Measurements from ENCODE around the gene TFF3.

DNA sequence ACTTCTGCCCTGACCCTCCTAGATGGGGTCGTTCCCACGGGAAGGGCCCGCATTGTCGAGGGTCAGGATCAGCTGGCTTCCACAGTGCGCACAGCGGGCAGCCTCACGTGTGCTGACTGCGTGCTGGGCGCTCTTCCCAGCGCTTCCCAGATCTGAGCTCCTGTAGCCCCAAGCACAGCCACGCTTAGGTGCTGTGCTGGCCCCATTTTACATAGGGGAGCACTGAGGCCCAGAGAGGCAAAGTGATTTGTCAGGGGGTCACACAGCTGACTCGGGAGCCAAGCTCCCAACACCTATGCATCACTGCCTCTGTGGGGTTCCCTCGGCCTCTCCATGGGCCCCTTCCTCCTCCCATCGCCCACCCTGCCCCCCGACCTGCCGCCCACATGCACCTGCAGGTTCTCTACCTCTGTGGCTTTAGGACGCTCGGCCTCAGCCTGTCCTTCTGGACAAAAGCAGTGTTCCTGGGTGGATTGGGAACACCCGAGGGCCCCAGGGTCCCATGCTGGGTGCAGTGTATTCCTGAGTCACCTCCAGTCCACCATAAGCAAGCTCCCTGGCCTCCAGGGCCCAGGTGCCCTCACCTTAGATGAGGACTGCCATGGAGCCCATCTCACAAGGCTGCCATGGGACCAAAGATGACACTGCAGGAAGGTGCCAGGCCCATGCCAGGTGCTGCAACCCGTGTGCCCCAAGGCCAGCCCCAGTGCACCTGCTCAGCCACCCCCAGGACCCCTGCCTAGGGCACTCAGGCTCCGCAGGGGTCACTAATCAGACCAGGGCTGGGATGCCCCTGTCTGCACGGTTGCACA lies 23.3 kb downstream of the TFF3 start:
- TF ChIP-seq, protein P1, sequence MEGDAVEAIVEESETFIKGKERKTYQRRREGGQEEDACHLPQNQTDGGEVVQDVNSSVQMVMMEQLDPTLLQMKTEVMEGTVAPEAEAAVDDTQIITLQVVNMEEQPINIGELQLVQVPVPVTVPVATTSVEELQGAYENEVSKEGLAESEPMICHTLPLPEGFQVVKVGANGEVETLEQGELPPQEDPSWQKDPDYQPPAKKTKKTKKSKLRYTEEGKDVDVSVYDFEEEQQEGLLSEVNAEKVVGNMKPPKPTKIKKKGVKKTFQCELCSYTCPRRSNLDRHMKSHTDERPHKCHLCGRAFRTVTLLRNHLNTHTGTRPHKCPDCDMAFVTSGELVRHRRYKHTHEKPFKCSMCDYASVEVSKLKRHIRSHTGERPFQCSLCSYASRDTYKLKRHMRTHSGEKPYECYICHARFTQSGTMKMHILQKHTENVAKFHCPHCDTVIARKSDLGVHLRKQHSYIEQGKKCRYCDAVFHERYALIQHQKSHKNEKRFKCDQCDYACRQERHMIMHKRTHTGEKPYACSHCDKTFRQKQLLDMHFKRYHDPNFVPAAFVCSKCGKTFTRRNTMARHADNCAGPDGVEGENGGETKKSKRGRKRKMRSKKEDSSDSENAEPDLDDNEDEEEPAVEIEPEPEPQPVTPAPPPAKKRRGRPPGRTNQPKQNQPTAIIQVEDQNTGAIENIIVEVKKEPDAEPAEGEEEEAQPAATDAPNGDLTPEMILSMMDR (conservative IDR thresholded peaks at IDR 0.05; ENCODE audit: low read depth, low read length): no peak
- no peak for TF ChIP-seq EZH2 (IDR thresholded peaks at IDR 0.05; ENCODE audit: borderline replicate concordance, low read depth, low read length, poor library complexity, severe bottlenecking)

Data from A673 (cell line).